ENCODE measurements around the gene TNFSF18.

DNA sequence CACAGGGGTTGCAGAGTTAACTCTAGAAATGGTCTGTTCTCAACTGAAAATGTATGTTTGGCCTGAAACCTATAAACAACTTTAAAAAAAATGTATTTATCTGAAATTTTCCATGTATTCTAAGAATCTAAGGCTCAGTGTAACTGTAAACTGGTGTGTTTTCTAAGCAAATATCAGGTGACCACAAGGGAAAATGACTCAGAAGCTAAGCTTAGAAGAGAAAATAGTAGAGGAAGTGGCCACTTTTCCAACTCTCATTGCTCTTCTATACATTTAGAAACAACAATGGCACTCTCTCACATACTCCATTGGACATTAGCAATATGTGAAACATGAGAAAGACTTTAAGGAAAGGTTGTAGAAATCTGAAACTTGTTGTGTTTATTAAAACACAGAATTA, 7.5 kb downstream of the TNFSF18 start:
- TF ChIP-seq, protein P1, sequence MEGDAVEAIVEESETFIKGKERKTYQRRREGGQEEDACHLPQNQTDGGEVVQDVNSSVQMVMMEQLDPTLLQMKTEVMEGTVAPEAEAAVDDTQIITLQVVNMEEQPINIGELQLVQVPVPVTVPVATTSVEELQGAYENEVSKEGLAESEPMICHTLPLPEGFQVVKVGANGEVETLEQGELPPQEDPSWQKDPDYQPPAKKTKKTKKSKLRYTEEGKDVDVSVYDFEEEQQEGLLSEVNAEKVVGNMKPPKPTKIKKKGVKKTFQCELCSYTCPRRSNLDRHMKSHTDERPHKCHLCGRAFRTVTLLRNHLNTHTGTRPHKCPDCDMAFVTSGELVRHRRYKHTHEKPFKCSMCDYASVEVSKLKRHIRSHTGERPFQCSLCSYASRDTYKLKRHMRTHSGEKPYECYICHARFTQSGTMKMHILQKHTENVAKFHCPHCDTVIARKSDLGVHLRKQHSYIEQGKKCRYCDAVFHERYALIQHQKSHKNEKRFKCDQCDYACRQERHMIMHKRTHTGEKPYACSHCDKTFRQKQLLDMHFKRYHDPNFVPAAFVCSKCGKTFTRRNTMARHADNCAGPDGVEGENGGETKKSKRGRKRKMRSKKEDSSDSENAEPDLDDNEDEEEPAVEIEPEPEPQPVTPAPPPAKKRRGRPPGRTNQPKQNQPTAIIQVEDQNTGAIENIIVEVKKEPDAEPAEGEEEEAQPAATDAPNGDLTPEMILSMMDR (IDR thresholded peaks at IDR 0.05) = no peak
- TF ChIP-seq TCF7L2 (IDR thresholded peaks at IDR 0.05; ENCODE audit: low read depth, low read length) = no peak
- TF ChIP-seq, protein P2, sequence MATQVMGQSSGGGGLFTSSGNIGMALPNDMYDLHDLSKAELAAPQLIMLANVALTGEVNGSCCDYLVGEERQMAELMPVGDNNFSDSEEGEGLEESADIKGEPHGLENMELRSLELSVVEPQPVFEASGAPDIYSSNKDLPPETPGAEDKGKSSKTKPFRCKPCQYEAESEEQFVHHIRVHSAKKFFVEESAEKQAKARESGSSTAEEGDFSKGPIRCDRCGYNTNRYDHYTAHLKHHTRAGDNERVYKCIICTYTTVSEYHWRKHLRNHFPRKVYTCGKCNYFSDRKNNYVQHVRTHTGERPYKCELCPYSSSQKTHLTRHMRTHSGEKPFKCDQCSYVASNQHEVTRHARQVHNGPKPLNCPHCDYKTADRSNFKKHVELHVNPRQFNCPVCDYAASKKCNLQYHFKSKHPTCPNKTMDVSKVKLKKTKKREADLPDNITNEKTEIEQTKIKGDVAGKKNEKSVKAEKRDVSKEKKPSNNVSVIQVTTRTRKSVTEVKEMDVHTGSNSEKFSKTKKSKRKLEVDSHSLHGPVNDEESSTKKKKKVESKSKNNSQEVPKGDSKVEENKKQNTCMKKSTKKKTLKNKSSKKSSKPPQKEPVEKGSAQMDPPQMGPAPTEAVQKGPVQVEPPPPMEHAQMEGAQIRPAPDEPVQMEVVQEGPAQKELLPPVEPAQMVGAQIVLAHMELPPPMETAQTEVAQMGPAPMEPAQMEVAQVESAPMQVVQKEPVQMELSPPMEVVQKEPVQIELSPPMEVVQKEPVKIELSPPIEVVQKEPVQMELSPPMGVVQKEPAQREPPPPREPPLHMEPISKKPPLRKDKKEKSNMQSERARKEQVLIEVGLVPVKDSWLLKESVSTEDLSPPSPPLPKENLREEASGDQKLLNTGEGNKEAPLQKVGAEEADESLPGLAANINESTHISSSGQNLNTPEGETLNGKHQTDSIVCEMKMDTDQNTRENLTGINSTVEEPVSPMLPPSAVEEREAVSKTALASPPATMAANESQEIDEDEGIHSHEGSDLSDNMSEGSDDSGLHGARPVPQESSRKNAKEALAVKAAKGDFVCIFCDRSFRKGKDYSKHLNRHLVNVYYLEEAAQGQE (IDR thresholded peaks at IDR 0.05; ENCODE audit: insufficient read depth in 1 of 2, low read depth in 2 of 2, low read length in 1 of 2) = no peak

All from Panc1 (cell line).